Neural progenitor cell (in vitro differentiated cells): ENCODE results near the gene PLPP3. TPM values are rescaled to one million over a fixed set of nuclear protein-coding genes. Genes with fewer than 3 reads are reported as not detected.

Source experiments
- DNase-seq: peaks from one replicate; pipeline ENCODE4 v3.0.0-alpha.2; 2016; ENCODE audit warnings: low spot score
- H2AFZ ChIP-seq: fragments of 200-600 bp; sonication (generic); replicated peaks from 2 replicates; pipeline ENCODE4 v1.6.1; 2016; ENCODE audit warnings: antibody characterized with exemption
- H3F3A ChIP-seq: fragments of 200-600 bp; sonication (generic); 2 replicates; pipeline ENCODE4 v1.6.1; 2016; ENCODE audit warnings: antibody characterized with exemption, low read depth
- H3K27ac ChIP-seq: fragments of 200-600 bp; sonication (generic); 2 replicates; pipeline ENCODE4 v1.5.1; 2016; ENCODE audit warnings: mild to moderate bottlenecking
- H3K27me3 ChIP-seq: fragments of 200-600 bp; sonication (generic); 2 replicates; pipeline ENCODE4 v1.6.1; 2016; ENCODE audit warnings: mild to moderate bottlenecking, moderate library complexity
- H3K36me3 ChIP-seq: fragments of 200-600 bp; sonication (generic); 2 replicates; pipeline ENCODE4 v1.5.1; 2016
- H3K4me1 ChIP-seq: fragments of 200-600 bp; sonication (generic); 2 replicates; pipeline ENCODE4 v1.6.1; 2016; ENCODE audit warnings: mixed run types
- H3K4me2 ChIP-seq: fragments of 200-600 bp; sonication (generic); 2 replicates; pipeline ENCODE4 v1.6.1; 2016
- H3K4me3 ChIP-seq: fragments of 200-600 bp; sonication (generic); 2 replicates; pipeline ENCODE4 v1.5.1; 2016
- H3K79me2 ChIP-seq: fragments of 200-600 bp; sonication (generic); 2 replicates; pipeline ENCODE4 v1.6.1; 2016; ENCODE audit warnings: low read depth
- H3K9ac ChIP-seq: fragments of 200-600 bp; sonication (generic); 2 replicates; pipeline ENCODE4 v1.6.1; 2016
- H3K9me3 ChIP-seq: fragments of 200-600 bp; sonication (generic); 2 replicates; pipeline ENCODE4 v1.5.1; 2016; ENCODE audit warnings: low read depth
- H4K20me1 ChIP-seq: fragments of 200-600 bp; sonication (generic); 2 replicates; pipeline ENCODE4 v1.6.1; 2016; ENCODE audit warnings: low read depth
- H3K27ac Mint-ChIP-seq: 3 replicates; pipeline ENCODE4 v1.8.0; 2021; ENCODE audit warnings: mixed read lengths
- H3K27me3 Mint-ChIP-seq: 2 replicates; pipeline ENCODE4 v1.8.0; 2022; ENCODE audit warnings: low read depth, mild to moderate bottlenecking, inconsistent platforms, moderate library complexity, mixed read lengths; ENCODE audit not compliant: insufficient read depth
- H3K36me3 Mint-ChIP-seq: 3 replicates; pipeline ENCODE4 v1.8.0; 2021; ENCODE audit warnings: mixed read lengths
- H3K4me1 Mint-ChIP-seq: 3 replicates; pipeline ENCODE4 v1.8.0; 2021; ENCODE audit warnings: mixed read lengths
- H3K4me3 Mint-ChIP-seq: 3 replicates; pipeline ENCODE4 v1.8.0; 2021; ENCODE audit warnings: mild to moderate bottlenecking, moderate library complexity, mixed read lengths
- H3K9me3 Mint-ChIP-seq: 3 replicates; pipeline ENCODE4 v1.8.0; 2020; ENCODE audit warnings: mixed read lengths
- EZH2 ChIP-seq: fragments of 200-600 bp; sonication (generic); IDR thresholded peaks from 2 replicates; pipeline ENCODE4 v1.6.1; 2017; ENCODE audit warnings: antibody characterized with exemption, mild to moderate bottlenecking, moderate library complexity
- EZH2phosphoT487 ChIP-seq: fragments of 200-600 bp; sonication (generic); IDR thresholded peaks from 2 replicates; pipeline ENCODE4 v1.6.1; 2017; ENCODE audit warnings: antibody characterized with exemption
- total RNA-seq: library from RNA; depleted of rRNA; stranded (reverse); fragments of >200 nt; gene quantifications from 2 replicates; pipeline ENCODE4 v1.2.3, GENCODE V29; 2015; ENCODE audit warnings: low replicate concordance
- TF ChIP-seq, protein P1 (sequence below): fragments of 200-600 bp; sonication (generic); IDR thresholded peaks from 2 replicates; pipeline ENCODE4 v1.5.1; 2017; ENCODE audit warnings: antibody characterized with exemption, mild to moderate bottlenecking

Gene PLPP3
- total RNA-seq, 1 donor from 2014 or later = 28.5 TPM

DNA sequence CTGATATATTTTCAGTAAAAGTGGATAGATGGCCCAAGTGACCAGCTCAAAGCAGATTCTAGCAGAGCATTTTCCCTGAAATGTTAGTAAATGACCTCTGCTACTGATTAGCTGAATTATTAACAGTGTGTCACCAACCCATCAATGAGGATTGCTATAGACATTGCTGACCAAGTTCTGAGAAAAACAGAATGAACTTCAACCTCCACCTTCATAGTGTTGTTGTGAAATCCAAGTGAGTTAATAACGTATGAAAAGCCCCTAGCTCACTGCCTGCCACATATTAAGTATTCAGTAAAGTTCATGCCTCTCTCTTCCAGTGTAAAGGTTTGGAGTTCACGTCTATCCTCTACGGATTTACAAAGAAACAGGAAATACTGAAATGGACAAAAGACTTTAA, 15.8 kb downstream of the PLPP3 start:
- Histone ChIP-seq H4K20me1 (peaks cover 87% of the 10 kb centered on the region), H3F3A (peaks cover 57% of the 10 kb centered on the region), H3K4me2 (peak overlapping the region; percentile 60), H3K27ac (peak overlapping the region; percentile 74), H3K36me3 (no peaks in the 10 kb centered on the region), H3K4me3 (peak overlapping the region; percentile 20), H2AFZ (no peak overlapping the region), H3K79me2 (peaks cover 99% of the 10 kb centered on the region), H3K9me3 (no peaks in the 10 kb centered on the region), H3K27me3 (no peaks in the 10 kb centered on the region), H3K9ac (no peak overlapping the region), H3K4me1 (peaks cover 62% of the 10 kb centered on the region)
- peaks cover 60% of the 10 kb centered on the region for H3K4me1 Mint-ChIP-seq
- H3K27me3 Mint-ChIP-seq = no peaks in the 10 kb centered on the region
- DNase-seq = no peak
- no peak for TF ChIP-seq EZH2phosphoT487
- TF ChIP-seq, protein P1, sequence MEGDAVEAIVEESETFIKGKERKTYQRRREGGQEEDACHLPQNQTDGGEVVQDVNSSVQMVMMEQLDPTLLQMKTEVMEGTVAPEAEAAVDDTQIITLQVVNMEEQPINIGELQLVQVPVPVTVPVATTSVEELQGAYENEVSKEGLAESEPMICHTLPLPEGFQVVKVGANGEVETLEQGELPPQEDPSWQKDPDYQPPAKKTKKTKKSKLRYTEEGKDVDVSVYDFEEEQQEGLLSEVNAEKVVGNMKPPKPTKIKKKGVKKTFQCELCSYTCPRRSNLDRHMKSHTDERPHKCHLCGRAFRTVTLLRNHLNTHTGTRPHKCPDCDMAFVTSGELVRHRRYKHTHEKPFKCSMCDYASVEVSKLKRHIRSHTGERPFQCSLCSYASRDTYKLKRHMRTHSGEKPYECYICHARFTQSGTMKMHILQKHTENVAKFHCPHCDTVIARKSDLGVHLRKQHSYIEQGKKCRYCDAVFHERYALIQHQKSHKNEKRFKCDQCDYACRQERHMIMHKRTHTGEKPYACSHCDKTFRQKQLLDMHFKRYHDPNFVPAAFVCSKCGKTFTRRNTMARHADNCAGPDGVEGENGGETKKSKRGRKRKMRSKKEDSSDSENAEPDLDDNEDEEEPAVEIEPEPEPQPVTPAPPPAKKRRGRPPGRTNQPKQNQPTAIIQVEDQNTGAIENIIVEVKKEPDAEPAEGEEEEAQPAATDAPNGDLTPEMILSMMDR = no peak
- no peak for TF ChIP-seq EZH2
- H3K36me3 Mint-ChIP-seq = peaks cover 11% of the 10 kb centered on the region
- H3K27ac Mint-ChIP-seq = peak overlapping the region; percentile 68
- no peak overlapping the region for H3K4me3 Mint-ChIP-seq
- peaks cover 5% of the 10 kb centered on the region for H3K9me3 Mint-ChIP-seq

DNA sequence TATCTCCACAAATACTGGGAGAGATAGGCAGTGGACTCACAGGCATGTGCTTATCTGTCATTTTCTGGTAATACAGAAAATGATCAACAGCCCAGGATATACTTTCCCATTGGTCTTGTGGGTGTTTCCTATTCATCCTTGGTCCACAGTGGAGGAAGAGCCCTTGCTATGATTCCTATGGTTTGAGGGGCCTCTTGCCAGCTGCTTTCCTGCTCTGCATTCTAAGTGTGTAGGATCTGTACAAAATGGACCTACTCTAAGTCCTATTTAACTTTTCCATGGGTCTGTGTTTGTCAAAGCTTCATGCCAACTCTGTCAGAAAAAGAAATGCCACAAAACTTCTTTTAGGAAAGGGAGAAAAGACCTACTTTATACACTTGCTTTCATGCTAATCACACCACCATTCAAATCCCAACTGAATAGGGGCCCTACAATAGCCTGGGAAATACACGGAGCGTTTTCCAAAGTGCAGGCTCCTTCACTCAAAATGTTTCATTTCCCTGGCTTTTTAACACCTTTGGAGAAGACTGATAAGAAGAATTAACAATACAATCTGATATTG, 16.4 kb downstream of the PLPP3 start:
- H3K27me3 Mint-ChIP-seq = no peaks in the 10 kb centered on the region
- Histone ChIP-seq H3K27ac (peak overlapping the region; percentile 74), H3F3A (peaks cover 51% of the 10 kb centered on the region), H3K4me2 (peak overlapping the region; percentile 60), H4K20me1 (peaks cover 89% of the 10 kb centered on the region), H3K27me3 (no peaks in the 10 kb centered on the region), H3K4me1 (peaks cover 62% of the 10 kb centered on the region), H3K4me3 (peak overlapping the region; percentile 20), H3K36me3 (no peaks in the 10 kb centered on the region), H3K9me3 (no peaks in the 10 kb centered on the region), H3K79me2 (peaks cover 99% of the 10 kb centered on the region), H2AFZ (no peak overlapping the region), H3K9ac (no peak overlapping the region)
- peaks cover 3% of the 10 kb centered on the region for H3K9me3 Mint-ChIP-seq
- no peak overlapping the region for H3K4me3 Mint-ChIP-seq
- no peak for DNase-seq
- TF ChIP-seq EZH2 (no peak), EZH2phosphoT487 (no peak)
- TF ChIP-seq, protein P1 = no peak
- peaks cover 60% of the 10 kb centered on the region for H3K4me1 Mint-ChIP-seq
- peak overlapping the region; percentile 72 for H3K27ac Mint-ChIP-seq
- H3K36me3 Mint-ChIP-seq = peaks cover 9% of the 10 kb centered on the region

DNA sequence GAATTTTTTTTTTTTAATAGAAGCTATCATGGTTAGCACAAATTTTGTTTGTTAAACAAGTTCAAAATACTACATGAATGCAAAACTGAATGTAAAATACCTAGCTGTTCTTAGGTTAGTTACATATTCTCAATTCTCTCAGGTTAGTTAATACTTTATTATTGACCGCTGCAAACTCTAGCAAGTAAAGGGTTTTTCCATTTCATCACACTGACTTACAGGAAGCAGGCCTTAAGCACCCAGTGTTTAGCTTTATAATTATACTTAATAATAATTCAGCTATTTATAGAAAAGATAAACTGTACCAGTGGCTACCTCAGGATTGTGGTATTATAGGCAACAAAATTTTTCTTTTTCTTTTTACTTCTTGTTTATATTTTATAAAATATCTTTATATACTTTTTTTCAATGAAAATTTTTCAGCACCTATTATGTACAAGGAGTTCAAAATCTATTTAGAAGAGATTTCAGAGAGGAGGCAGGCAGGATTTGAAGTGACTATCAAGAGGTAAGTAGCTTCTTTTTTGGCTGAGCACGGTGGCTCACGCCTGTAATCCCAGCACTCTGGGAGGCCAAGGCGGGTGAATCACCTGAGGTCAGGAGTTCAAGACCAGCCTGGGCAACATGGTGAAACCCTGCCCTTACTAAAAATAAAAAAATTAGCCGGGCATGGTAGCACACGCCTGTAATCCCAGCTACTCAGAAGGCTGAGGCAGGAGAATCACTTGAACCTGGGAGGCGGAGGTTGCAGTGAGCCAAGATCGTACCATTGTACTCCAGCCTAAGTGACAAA, 17.9 kb downstream of the PLPP3 start:
- H3K9ac ChIP-seq = no peak overlapping the region
- no peaks in the 10 kb centered on the region for H3K9me3 ChIP-seq
- no peak overlapping the region for H3K4me2 ChIP-seq
- Mint-ChIP-seq H3K4me3 (no peak overlapping the region), H3K4me1 (peaks cover 50% of the 10 kb centered on the region), H3K36me3 (peaks cover 4% of the 10 kb centered on the region), H3K9me3 (no peaks in the 10 kb centered on the region), H3K27ac (no peak overlapping the region), H3K27me3 (no peaks in the 10 kb centered on the region)
- H3K79me2 ChIP-seq = peaks cover 99% of the 10 kb centered on the region
- no peaks in the 10 kb centered on the region for H3K36me3 ChIP-seq
- no peak for DNase-seq
- H4K20me1 ChIP-seq = peaks cover 83% of the 10 kb centered on the region
- no peaks in the 10 kb centered on the region for H3K27me3 ChIP-seq
- H3K4me3 ChIP-seq = no peak overlapping the region
- H3K27ac ChIP-seq = no peak overlapping the region
- no peak overlapping the region for H2AFZ ChIP-seq
- TF ChIP-seq, protein P1 = no peak
- TF ChIP-seq EZH2 (no peak), EZH2phosphoT487 (no peak)
- H3F3A ChIP-seq = peaks cover 38% of the 10 kb centered on the region
- H3K4me1 ChIP-seq = peaks cover 54% of the 10 kb centered on the region
